Measurements from ENCODE around the gene PDGFRB. TPM values are rescaled to one million over a fixed set of nuclear protein-coding genes. Genes with fewer than 3 reads are reported as not detected.

Gene PDGFRB
- total RNA-seq, 2 experiments from 2014 or later: 0.14 to 1.0 TPM

DNA sequence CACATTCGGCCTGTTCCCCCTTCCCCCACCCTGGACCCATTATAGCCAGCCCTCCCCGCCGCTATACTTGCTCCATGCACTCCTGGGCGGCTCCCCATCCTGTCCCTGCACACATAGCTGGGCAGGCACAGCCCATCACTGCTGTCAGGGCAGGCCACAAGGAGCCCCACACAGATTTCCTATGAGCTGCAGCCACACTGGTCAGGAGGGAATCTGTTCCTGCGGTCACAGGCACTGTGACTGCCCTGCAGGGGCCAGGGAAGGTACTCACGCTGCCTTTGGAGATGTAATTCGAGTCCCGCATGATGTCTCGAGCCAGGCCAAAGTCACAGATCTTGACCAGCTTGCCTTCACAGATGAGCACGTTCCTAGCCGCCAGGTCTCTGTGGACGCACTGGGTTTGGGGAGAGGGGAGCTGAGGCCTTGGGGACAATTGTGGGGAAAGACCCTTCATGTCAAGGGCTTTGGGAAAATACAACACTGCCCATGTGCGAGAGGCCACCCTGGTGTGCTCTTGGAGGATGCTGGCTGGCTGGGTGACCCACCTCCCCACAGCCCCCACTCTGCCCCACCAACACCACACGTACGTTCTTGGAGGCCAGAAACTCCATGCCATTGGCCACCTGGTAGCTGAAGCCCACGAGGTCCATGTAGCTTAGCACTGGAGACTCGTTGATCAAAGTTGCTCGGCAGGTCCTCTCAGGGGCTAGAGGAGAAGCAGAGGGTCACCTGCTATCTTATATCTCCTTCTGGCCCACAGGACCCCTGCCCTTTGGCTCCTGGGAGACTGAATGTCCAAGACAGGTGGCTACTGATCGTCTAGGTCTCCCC lies 34.8 kb downstream of the PDGFRB start:
- Mint-ChIP-seq H3K27ac (no peak overlapping the region), H3K4me1 (ENCODE audit: low read depth) (no peaks in the 10 kb centered on the region), H3K36me3 (ENCODE audit: low read depth) (no peaks in the 10 kb centered on the region), H3K27me3 (ENCODE audit: low read depth) (no peaks in the 10 kb centered on the region), H3K9me3 (no peaks in the 10 kb centered on the region), H3K4me3 (no peak overlapping the region)
- intact Hi-C loops (cut with micrococcal nuclease): loop anchor here (5.0 kb wide), 2 partner anchors 54 to 289 kb away; no protein-coding TSS in a partner anchor
- no peak for DNase-seq
- CTCF ChIA-PET: no interaction called here

DNA sequence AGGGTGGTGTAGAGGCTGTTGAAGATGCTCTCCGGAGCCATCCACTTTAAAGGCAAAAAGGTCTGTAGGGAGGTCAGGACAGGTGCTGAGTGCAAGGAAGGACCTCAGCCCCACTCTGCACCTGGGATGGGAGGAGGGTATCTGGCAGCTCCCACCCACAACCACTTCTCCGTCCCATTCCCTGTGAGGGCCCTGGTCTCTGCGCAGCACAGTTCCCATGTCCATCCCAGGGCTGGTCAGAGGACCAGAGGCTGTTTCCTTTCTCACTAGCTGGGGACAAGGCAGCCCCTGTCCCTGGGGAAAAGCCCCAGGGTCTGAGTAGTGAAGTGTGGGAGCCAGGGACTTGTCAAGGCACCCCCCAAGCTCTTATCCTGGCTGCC lies 35.6 kb downstream of the PDGFRB start:
- no peak overlapping the region for H3K27ac Mint-ChIP-seq
- CTCF ChIA-PET: no interaction called here
- DNase-seq: no peak
- H3K4me1 Mint-ChIP-seq (ENCODE audit: low read depth): no peaks in the 10 kb centered on the region
- intact Hi-C loops (cut with micrococcal nuclease): loop anchor here (5.0 kb wide), 2 partner anchors 53 to 288 kb away; no protein-coding TSS in a partner anchor
- no peaks in the 10 kb centered on the region for H3K9me3 Mint-ChIP-seq
- no peak overlapping the region for H3K4me3 Mint-ChIP-seq
- H3K27me3 Mint-ChIP-seq (ENCODE audit: low read depth): no peaks in the 10 kb centered on the region
- H3K36me3 Mint-ChIP-seq (ENCODE audit: low read depth): no peaks in the 10 kb centered on the region

DNA sequence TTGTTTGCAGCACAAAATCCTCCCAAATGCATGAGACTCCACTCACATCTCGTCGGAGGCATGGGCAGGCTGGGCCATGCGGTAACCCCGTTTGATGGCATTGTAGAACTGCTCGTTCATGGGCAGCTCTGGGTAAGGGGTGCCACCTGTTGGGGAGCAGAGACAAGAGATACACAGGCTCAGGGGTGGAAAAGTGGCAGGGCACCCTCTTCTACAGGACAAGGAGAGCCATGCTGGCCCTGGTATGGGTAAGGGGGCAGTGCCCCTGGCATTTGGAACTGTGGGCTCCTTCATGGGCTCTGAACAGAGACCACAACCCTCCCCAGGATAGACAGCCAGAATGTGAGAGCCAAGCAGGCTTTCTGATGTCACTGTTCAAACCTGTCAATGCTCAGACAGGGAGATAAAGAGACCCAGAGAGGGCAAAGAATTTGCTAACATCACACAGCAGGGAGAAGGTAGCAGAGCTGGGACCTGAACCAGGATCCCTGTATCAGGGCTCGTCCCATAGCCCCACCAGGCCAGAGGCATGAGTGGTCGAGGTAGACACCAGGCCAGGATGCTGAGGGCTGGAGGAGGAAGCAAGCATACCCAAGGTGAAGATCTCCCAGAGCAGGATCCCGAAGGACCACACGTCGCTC lies 36.1 kb downstream of the PDGFRB start:
- no peaks in the 10 kb centered on the region for H3K4me1 Mint-ChIP-seq (ENCODE audit: low read depth)
- peak; percentile 32 for DNase-seq
- no peaks in the 10 kb centered on the region for H3K36me3 Mint-ChIP-seq (ENCODE audit: low read depth)
- no peaks in the 10 kb centered on the region for H3K27me3 Mint-ChIP-seq (ENCODE audit: low read depth)
- CTCF ChIA-PET: interaction anchor here (0.6 to 1.2 kb wide), 7 partner anchors 12 to 285 kb away, joined by 3 to 4 read pairs (median 3); no protein-coding TSS in a partner anchor
- intact Hi-C loops (cut with micrococcal nuclease): loop anchor here (1.0 to 5.0 kb wide), 3 partner anchors 52 to 287 kb away; partner anchors contain the start of genes HMGXB3 and TIGD6
- H3K4me3 Mint-ChIP-seq: no peak overlapping the region
- no peaks in the 10 kb centered on the region for H3K9me3 Mint-ChIP-seq
- no peak overlapping the region for H3K27ac Mint-ChIP-seq

DNA sequence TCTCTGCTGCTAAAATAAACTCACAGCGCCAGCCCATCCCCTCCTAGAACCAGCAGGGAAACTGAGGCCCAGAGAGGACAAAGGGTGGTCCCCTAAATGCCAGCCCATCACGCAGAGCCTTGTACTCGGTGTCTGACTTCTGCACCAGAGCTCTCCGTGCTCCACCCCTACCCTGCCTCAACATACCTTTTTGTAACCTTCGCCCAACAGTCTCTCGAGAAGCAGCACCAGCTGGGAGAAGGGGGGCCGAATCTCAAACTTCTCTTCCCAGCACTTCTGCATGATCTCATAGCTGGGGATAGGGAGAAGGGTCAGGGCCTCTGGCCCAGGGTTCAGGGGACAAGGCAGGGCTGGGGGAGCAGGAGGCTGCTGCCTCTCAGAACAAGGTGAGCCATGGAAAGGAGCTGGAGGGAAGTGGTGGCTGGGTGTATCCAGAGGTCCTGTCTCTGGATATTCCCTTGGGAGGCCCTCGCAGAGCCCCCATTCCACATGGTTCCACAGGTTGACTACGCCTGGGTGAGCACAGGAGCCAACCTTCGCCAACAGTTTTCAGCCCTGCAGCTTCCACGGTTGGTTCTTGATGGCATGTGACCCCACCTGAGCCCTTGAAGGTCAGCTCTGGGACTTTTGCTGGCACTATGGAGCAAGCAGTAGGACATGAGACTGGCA lies 37.0 kb downstream of the PDGFRB start:
- CTCF ChIA-PET: interaction anchor here (0.6 to 1.3 kb wide), 8 partner anchors 12 to 285 kb away, joined by 3 to 4 read pairs (median 3); no protein-coding TSS in a partner anchor
- Mint-ChIP-seq H3K4me1 (ENCODE audit: low read depth) (no peaks in the 10 kb centered on the region), H3K4me3 (no peak overlapping the region), H3K27me3 (ENCODE audit: low read depth) (no peaks in the 10 kb centered on the region), H3K27ac (no peak overlapping the region), H3K9me3 (no peaks in the 10 kb centered on the region), H3K36me3 (ENCODE audit: low read depth) (no peaks in the 10 kb centered on the region)
- intact Hi-C loops (cut with micrococcal nuclease): loop anchor here (1.0 kb wide), 1 partner anchor 118 kb away; the partner anchor contains the start of genes HMGXB3 and TIGD6
- DNase-seq: no peak

DNA sequence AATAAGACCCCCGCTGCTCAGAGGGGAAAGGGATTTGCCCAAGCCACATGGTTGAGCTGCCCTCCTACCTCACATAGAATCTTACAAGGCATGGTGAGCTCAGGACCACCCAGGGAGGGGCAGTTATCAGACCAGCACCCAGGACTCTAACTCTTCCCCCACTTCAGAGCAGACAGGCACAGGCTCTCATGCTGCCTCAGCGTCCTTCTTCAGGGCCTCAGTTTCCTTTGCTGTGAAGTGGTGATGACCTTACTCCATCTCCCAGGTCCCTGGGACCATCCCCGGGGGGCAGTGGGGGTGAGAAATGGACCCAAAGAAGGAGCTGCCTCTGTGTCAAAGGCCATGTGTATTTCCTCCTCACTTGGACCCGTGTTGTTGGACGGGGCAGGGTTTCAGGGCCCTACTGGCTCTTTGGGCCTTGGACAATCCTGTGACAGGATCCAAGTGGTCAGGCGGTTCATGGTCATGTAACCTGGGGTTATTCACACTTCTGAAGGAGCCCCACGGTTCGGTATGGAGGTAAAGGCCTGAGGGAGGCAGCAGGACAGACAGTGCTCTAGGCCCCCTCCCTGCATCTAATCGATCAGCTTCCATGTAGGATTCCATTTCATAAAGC lies 37.6 kb downstream of the PDGFRB start:
- Mint-ChIP-seq H3K36me3 (ENCODE audit: low read depth) (no peaks in the 10 kb centered on the region), H3K9me3 (no peaks in the 10 kb centered on the region), H3K4me3 (no peak overlapping the region), H3K27me3 (ENCODE audit: low read depth) (no peaks in the 10 kb centered on the region), H3K27ac (no peak overlapping the region), H3K4me1 (ENCODE audit: low read depth) (no peaks in the 10 kb centered on the region)
- intact Hi-C loops (cut with micrococcal nuclease): no loop called here
- DNase-seq: no peak
- CTCF ChIA-PET: interaction anchor here (0.7 to 1.3 kb wide), 3 partner anchors 12 to 246 kb away, joined by 3 read pairs; no protein-coding TSS in a partner anchor

DNA sequence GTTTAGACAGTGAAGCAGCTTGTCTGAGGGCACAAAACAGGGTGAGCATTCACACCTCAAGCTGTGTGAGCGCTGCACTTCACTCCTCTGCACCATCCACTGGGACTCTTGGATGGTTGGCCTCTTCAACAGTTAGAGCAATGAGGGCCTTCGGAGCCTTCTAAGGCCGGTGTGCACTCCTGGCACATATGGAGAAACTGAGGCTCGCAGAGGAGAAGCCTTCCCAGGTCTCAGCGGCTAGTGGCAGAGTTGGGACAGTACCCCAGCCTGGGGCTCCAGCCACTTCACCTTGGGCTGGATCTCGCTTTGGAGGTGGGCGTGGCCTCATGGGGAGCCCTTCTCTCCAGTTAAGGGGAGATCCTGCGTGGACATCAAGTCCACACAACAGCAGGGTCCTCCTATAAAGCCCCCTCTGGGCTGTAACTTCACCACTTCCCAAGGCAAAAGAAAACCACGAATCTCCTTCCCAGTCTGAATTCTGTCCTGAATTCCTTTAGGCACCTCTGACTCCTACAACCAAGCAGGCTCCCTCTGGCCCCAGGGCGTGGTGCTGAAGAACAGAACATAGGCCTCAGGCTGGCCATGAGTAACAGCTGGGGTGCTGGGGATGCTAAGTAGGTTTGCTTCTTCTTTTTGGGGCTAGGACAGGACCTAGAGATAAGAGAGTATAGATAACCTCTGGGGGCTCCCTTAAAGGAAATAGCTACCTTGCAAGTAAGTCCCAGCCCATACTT lies 38.8 kb downstream of the PDGFRB start:
- DNase-seq: no peak
- H3K9me3 Mint-ChIP-seq: no peaks in the 10 kb centered on the region
- H3K36me3 Mint-ChIP-seq (ENCODE audit: low read depth): no peaks in the 10 kb centered on the region
- no peak overlapping the region for H3K4me3 Mint-ChIP-seq
- CTCF ChIA-PET: no interaction called here
- intact Hi-C loops (cut with micrococcal nuclease): no loop called here
- no peak overlapping the region for H3K27ac Mint-ChIP-seq
- H3K27me3 Mint-ChIP-seq (ENCODE audit: low read depth): no peaks in the 10 kb centered on the region
- no peaks in the 10 kb centered on the region for H3K4me1 Mint-ChIP-seq (ENCODE audit: low read depth)

DNA sequence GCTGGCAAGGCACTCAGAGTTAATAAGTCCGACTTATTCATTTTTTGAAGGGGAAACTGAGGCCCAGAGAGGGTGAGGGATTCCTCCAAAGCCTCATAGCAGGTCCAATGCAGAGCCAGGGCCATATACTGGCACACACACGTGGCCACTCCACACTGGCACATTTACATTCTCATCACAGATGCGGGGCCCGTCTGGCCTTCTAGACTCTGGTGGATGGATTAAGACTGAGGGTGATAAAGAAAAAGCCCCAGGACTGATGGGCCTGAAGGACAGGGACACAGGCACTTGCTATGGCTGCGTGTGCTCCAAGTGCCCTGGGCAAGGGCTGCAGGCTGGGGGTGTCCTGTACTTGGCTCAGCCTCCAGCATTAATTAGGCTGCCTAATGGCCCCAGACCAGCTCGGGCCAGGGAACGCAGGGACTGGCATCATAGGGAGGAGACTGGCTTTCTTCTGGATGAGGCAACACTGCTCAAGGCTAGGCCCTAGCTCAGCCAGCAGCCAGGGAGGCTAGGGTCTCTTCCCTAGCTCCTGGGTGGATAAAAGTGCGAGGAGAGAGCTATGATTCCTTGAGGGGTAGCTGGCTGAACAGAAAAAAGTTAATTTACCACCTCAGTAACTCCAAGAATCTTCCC lies 40.8 kb downstream of the PDGFRB start:
- intact Hi-C loops (cut with micrococcal nuclease): no loop called here
- Mint-ChIP-seq H3K9me3 (no peaks in the 10 kb centered on the region), H3K27ac (no peak overlapping the region), H3K36me3 (ENCODE audit: low read depth) (no peaks in the 10 kb centered on the region), H3K4me3 (no peak overlapping the region), H3K27me3 (ENCODE audit: low read depth) (no peaks in the 10 kb centered on the region), H3K4me1 (ENCODE audit: low read depth) (no peaks in the 10 kb centered on the region)
- DNase-seq: no peak
- CTCF ChIA-PET: interaction anchor here (0.7 kb wide), 1 partner anchor 9 kb away, joined by 3 read pairs; no protein-coding TSS in a partner anchor

DNA sequence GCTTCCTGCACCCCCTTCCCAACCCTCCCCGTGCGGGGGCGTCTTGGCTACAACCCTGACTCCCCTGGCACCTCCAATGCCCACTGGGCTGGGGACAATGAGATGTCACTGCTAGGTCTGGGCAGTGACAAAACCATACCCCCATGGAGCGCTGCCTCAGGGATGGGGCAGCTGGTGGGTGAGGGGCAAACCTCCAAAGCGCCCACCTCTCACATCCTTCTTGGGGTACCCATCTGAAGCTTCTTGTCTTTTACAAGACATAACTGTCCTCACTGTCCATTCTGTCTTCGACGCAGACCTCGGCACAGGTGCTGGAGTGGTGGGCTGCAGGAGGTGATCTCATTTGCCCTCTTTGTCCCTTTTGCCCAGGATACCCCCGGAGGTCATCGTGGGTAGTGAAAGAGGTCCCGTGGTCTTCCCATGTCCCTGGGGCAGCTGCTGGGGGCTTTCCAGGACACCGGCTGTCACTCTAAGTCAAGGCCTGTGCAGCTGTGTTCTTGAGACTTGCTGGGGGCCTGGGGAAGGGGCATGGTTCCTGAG lies 41.5 kb downstream of the PDGFRB start:
- H3K4me1 Mint-ChIP-seq (ENCODE audit: low read depth): no peaks in the 10 kb centered on the region
- CTCF ChIA-PET: interaction anchor here (0.7 kb wide), 1 partner anchor 205 kb away, joined by 3 read pairs; no protein-coding TSS in a partner anchor

DNA sequence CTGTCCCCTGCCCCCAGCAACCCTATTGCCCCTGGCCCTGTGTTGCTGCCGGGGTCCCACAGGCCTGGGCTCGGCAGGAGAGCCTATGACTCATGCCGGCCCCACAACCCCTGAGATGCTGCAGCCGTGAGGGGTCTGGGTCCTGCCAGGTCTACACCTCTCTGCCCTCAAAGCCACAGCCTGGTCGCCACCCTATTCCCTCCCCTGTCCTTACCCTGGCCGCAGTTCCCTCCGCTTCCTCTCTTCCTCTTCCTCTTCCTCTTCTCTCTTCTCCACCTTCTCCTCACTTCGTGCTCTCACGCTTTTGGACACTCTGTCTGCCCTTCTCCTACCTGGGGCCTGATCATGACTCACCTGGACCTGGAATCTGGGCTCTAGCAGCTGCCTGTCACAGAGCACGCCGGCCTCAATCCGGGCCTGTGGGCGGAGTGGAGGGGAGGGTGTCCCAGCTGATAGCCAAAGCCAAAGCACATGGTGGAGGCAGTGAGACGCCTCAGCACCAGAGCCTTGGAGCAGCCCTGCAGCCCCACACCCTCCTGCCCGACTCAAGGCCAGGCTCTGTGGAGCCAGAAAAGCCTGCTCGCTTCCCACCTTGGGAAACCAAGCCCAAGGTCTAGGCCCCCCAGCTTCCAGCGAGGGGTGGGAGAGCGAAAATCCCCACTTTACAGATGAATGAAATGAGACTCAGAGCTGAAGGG lies 42.4 kb downstream of the PDGFRB start:
- no peaks in the 10 kb centered on the region for H3K9me3 Mint-ChIP-seq
- intact Hi-C loops (cut with micrococcal nuclease): no loop called here
- H3K4me3 Mint-ChIP-seq: no peak overlapping the region
- no peaks in the 10 kb centered on the region for H3K4me1 Mint-ChIP-seq (ENCODE audit: low read depth)
- no peaks in the 10 kb centered on the region for H3K36me3 Mint-ChIP-seq (ENCODE audit: low read depth)
- DNase-seq: no peak
- no peak overlapping the region for H3K27ac Mint-ChIP-seq
- CTCF ChIA-PET: no interaction called here
- no peaks in the 10 kb centered on the region for H3K27me3 Mint-ChIP-seq (ENCODE audit: low read depth)

More for the DNA sequence above, 41.5 kb downstream of the PDGFRB start:
- no peak overlapping the region for H3K27ac Mint-ChIP-seq
- DNase-seq: no peak
- H3K9me3 Mint-ChIP-seq: no peaks in the 10 kb centered on the region
- H3K4me3 Mint-ChIP-seq: no peak overlapping the region
- intact Hi-C loops (cut with micrococcal nuclease): no loop called here
- no peaks in the 10 kb centered on the region for H3K36me3 Mint-ChIP-seq (ENCODE audit: low read depth)
- no peaks in the 10 kb centered on the region for H3K27me3 Mint-ChIP-seq (ENCODE audit: low read depth)

DNA sequence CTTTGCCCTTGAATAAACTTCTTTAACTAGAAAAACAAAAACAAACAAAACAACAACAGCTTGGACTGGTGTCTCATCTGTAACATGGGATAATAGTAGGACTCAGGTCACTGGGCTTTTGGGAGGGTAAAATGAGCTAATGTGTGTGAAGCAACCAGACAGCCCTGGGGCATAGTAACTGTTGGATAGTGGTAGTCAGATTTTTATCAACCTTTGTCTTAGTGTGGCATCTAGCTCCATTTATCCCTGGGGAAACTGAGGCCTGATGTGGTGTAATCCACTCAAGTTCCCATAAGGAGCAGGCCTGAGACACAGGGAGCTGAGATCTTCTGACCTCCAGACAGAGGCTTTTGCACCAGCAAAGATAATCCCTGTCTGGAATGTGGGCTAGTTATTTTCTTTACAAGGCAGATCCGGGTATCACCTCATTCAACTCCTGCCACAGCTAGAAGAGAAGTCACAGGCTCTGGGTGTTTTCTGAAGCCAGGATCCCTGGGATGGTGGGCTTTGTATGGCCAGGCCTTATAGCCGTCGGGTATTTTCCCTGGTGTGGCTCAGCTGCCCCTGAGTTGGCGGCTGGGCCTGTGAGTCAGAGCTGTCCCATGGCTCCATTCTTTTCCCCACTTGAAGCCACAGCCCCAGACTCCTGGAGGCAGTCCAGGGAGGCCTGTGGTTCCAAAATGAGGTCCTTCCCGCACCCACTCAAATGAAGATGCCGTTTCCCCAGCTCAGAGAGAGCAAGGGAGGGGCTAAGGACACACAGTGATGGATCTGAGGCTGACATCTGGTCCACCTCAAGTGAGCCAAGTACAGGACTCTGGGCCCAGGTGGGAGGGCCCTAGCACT lies 43.2 kb downstream of the PDGFRB start:
- no peaks in the 10 kb centered on the region for H3K4me1 Mint-ChIP-seq (ENCODE audit: low read depth)
- DNase-seq: no peak
- H3K9me3 Mint-ChIP-seq: no peaks in the 10 kb centered on the region
- H3K27me3 Mint-ChIP-seq (ENCODE audit: low read depth): no peaks in the 10 kb centered on the region
- CTCF ChIA-PET: interaction anchor here (0.6 to 1.3 kb wide), 3 partner anchors 37 to 260 kb away, joined by 3 to 4 read pairs (median 4); no protein-coding TSS in a partner anchor
- intact Hi-C loops (cut with micrococcal nuclease): no loop called here
- no peaks in the 10 kb centered on the region for H3K36me3 Mint-ChIP-seq (ENCODE audit: low read depth)
- H3K27ac Mint-ChIP-seq: no peak overlapping the region
- no peak overlapping the region for H3K4me3 Mint-ChIP-seq
